ENCODE measurements around the gene DCBLD1.

DCBLD1 gene

GRCh38 chr6:117574198-117574597, 91.7 kb downstream of the DCBLD1 start:
- no peak overlapping the region for H3K27ac ChIP-seq (ENCODE audit: extremely low read depth, low read depth, low read length)
- H3K9me3 ChIP-seq (ENCODE audit: control insufficient read depth, insufficient read depth, low read depth, low read length) = no peaks in the 10 kb centered on the region
- no peaks in the 10 kb centered on the region for H3K4me1 ChIP-seq (ENCODE audit: control insufficient read depth, insufficient read depth, low read length)
- ChIA-PET POLR2A (no interaction called here), CTCF (interaction anchor here (2.5 kb wide), 1 partner anchor 124 kb away, joined by 14 read pairs; no protein-coding TSS in a partner anchor)
- H3K4me3 ChIP-seq (ENCODE audit: low read depth, low read length) = no peak overlapping the region
- H3K36me3 ChIP-seq (ENCODE audit: control insufficient read depth in 2 of 2, insufficient read depth in 1 of 2, low read length in 2 of 2) = peaks cover 29 to 66% of the 10 kb centered on the region in 2 experiments
- TF ChIP-seq KLF10 (tag by site-specific recombination; IDR thresholded peaks at IDR 0.05) (no peak), GLI4 (tag by site-specific recombination; IDR thresholded peaks at IDR 0.05) (no peak), GLI2 (tag by site-specific recombination; IDR thresholded peaks at IDR 0.05; ENCODE audit: borderline replicate concordance, low read depth) (no peak), ZFP69B (tag by site-specific recombination; IDR thresholded peaks at IDR 0.05) (no peak), ZNF2 (tag by site-specific recombination; IDR thresholded peaks at IDR 0.05) (no peak), ZNF10 (tag by site-specific recombination; IDR thresholded peaks at IDR 0.05) (no peak), SETDB1 (IDR thresholded peaks at IDR 0.05; ENCODE audit: insufficient read length, low read length) (no peak)
- TF ChIP-seq, protein P1, sequence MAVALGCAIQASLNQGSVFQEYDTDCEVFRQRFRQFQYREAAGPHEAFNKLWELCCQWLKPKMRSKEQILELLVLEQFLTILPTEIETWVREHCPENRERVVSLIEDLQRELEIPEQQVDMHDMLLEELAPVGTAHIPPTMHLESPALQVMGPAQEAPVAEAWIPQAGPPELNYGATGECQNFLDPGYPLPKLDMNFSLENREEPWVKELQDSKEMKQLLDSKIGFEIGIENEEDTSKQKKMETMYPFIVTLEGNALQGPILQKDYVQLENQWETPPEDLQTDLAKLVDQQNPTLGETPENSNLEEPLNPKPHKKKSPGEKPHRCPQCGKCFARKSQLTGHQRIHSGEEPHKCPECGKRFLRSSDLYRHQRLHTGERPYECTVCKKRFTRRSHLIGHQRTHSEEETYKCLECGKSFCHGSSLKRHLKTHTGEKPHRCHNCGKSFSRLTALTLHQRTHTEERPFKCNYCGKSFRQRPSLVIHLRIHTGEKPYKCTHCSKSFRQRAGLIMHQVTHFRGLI (tag by site-specific recombination; IDR thresholded peaks at IDR 0.05) = no peak
- TF ChIP-seq, protein P2, sequence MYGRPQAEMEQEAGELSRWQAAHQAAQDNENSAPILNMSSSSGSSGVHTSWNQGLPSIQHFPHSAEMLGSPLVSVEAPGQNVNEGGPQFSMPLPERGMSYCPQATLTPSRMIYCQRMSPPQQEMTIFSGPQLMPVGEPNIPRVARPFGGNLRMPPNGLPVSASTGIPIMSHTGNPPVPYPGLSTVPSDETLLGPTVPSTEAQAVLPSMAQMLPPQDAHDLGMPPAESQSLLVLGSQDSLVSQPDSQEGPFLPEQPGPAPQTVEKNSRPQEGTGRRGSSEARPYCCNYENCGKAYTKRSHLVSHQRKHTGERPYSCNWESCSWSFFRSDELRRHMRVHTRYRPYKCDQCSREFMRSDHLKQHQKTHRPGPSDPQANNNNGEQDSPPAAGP (tag by site-specific recombination; IDR thresholded peaks at IDR 0.05) = no peak
- TF ChIP-seq, protein P3, sequence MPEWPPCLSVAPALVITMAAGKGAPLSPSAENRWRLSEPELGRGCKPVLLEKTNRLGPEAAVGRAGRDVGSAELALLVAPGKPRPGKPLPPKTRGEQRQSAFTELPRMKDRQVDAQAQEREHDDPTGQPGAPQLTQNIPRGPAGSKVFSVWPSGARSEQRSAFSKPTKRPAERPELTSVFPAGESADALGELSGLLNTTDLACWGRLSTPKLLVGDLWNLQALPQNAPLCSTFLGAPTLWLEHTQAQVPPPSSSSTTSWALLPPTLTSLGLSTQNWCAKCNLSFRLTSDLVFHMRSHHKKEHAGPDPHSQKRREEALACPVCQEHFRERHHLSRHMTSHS (tag by site-specific recombination; IDR thresholded peaks at IDR 0.05) = no peak

- Histone ChIP-seq H3K4me1 (ENCODE audit: control insufficient read depth, insufficient read depth, low read length) (no peaks in the 10 kb centered on the region), H3K9me3 (ENCODE audit: control insufficient read depth, insufficient read depth, low read depth, low read length) (no peaks in the 10 kb centered on the region), H3K4me3 (ENCODE audit: low read depth, low read length) (no peak overlapping the region), H3K36me3 (ENCODE audit: control insufficient read depth in 2 of 2, insufficient read depth in 1 of 2, low read length in 2 of 2) (peaks cover 10 to 40% of the 10 kb centered on the region in 2 experiments; a peak in 2 of 3 replicates), H3K27ac (ENCODE audit: extremely low read depth, low read depth, low read length) (no peak overlapping the region)
- ChIA-PET POLR2A (interaction anchor here (1.2 to 1.4 kb wide), 2 partner anchors 17 kb away, joined by 4 to 8 read pairs; partner anchors contain the start of gene GOPC), CTCF (interaction anchor here (0.6 to 0.9 kb wide), 3 partner anchors 20 to 320 kb away, joined by 3 to 4 read pairs (median 3); no protein-coding TSS in a partner anchor)
- peak; percentile 38; the same call in 1 of the 2 replicates for TF ChIP-seq SCRT2 (tag by site-specific recombination; IDR thresholded peaks at IDR 0.05)
- TF ChIP-seq, protein P4, sequence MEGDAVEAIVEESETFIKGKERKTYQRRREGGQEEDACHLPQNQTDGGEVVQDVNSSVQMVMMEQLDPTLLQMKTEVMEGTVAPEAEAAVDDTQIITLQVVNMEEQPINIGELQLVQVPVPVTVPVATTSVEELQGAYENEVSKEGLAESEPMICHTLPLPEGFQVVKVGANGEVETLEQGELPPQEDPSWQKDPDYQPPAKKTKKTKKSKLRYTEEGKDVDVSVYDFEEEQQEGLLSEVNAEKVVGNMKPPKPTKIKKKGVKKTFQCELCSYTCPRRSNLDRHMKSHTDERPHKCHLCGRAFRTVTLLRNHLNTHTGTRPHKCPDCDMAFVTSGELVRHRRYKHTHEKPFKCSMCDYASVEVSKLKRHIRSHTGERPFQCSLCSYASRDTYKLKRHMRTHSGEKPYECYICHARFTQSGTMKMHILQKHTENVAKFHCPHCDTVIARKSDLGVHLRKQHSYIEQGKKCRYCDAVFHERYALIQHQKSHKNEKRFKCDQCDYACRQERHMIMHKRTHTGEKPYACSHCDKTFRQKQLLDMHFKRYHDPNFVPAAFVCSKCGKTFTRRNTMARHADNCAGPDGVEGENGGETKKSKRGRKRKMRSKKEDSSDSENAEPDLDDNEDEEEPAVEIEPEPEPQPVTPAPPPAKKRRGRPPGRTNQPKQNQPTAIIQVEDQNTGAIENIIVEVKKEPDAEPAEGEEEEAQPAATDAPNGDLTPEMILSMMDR (tag by site-specific recombination; IDR thresholded peaks at IDR 0.05) = no peak
- TF ChIP-seq EGR2 (tag by site-specific recombination; IDR thresholded peaks at IDR 0.05; ENCODE audit: low read depth) = no peak
- TF ChIP-seq ZNF645 (tag by site-specific recombination; IDR thresholded peaks at IDR 0.05) = no peak
- TF ChIP-seq PATZ1 (tag by site-specific recombination; IDR thresholded peaks at IDR 0.05) = no peak
- TF ChIP-seq ZNF776 (tag by site-specific recombination; IDR thresholded peaks at IDR 0.05; ENCODE audit: borderline replicate concordance) = no peak
- no peak for TF ChIP-seq ZNF37A (tag by site-specific recombination; IDR thresholded peaks at IDR 0.05)
- no peak for TF ChIP-seq ZNF121 (tag by site-specific recombination; IDR thresholded peaks at IDR 0.05)
Measured at GRCh38 chr6:117585647-117586046, 103.2 kb downstream of the DCBLD1 start.
